ENCODE data around the gene NCOA7.

- TF ChIP-seq CTCF (IDR thresholded peaks at IDR 0.05) (no peak), POLR2A (IDR thresholded peaks at IDR 0.05) (no peak)
Observed at GRCh38 chr6:125748406-125749172, 42.2 kb upstream of the NCOA7 start.
